ENCODE results near the gene TTC39C.

The TTC39C gene

DNA sequence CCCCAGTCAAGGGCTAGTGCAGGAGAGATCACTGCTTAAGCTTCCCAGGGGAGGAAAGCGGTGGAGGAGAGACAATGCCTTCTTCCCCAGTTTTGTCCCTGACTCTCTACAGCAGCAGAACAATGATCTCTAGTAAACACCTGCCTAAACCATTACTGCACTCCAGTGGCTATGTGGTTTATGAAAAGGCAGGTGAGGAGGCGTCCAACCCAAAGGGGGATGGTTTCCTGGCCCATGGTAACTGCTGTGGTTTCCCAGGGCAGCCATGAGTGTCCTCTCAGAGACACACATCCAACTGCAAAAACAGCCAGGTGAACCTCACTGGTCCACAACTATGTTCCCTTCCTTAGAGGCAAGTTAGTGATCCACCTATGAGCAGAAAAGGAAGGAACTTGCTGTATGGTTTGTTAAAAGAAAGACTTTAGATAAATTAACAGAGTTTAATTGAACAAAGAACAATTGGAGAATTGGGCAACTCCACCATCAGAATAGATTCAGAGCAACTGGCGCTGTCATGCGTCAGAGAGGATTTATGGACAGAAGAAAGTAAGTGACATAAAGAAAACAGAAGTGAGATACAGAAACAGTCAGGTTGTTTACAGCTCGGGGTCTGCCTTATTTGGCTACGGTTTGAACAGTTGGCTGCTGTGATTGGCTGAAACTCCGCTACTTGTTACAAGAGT lies 4.8 kb upstream of the TTC39C start:
- H3K27ac ChIP-seq (ENCODE audit: low read length): no peak overlapping the region

GRCh38 chr18:24010673-24011072 lies 3.9 kb upstream of the TTC39C start:
- Histone ChIP-seq H3K4me1 (ENCODE audit: control insufficient read depth, insufficient read depth, low read length) (no peaks in the 10 kb centered on the region), H3K4me3 (ENCODE audit: low read length) (no peak overlapping the region), H3K9me3 (ENCODE audit: control insufficient read depth, insufficient read depth, low read length) (no peaks in the 10 kb centered on the region), H3K27me3 (ENCODE audit: control insufficient read depth, insufficient read depth, low read length) (no peaks in the 10 kb centered on the region), H3K36me3 (ENCODE audit: control insufficient read depth, insufficient read depth, low read length) (no peaks in the 10 kb centered on the region; the same call in 1 of the 2 replicates), H3K27ac (ENCODE audit: low read length) (no peak overlapping the region)
- WGBS (ENCODE audit: insufficient coverage, insufficient read length): no CpG with 5 or more reads among the region's 7 CpGs
- DNase-seq (ENCODE audit: low read depth, low spot score): no peak

More for the DNA sequence above, 4.8 kb upstream of the TTC39C start:
- Histone ChIP-seq H3K9me3 (ENCODE audit: control insufficient read depth, insufficient read depth, low read length) (no peaks in the 10 kb centered on the region), H3K36me3 (ENCODE audit: control insufficient read depth, insufficient read depth, low read length) (no peaks in the 10 kb centered on the region; the same call in 1 of the 2 replicates), H3K27me3 (ENCODE audit: control insufficient read depth, insufficient read depth, low read length) (no peaks in the 10 kb centered on the region), H3K4me3 (ENCODE audit: low read length) (no peak overlapping the region), H3K4me1 (ENCODE audit: control insufficient read depth, insufficient read depth, low read length) (no peaks in the 10 kb centered on the region)
- WGBS (ENCODE audit: insufficient coverage, insufficient read length): no CpG with 5 or more reads among the region's 7 CpGs
- no peak for DNase-seq (ENCODE audit: low read depth, low spot score)

DNA sequence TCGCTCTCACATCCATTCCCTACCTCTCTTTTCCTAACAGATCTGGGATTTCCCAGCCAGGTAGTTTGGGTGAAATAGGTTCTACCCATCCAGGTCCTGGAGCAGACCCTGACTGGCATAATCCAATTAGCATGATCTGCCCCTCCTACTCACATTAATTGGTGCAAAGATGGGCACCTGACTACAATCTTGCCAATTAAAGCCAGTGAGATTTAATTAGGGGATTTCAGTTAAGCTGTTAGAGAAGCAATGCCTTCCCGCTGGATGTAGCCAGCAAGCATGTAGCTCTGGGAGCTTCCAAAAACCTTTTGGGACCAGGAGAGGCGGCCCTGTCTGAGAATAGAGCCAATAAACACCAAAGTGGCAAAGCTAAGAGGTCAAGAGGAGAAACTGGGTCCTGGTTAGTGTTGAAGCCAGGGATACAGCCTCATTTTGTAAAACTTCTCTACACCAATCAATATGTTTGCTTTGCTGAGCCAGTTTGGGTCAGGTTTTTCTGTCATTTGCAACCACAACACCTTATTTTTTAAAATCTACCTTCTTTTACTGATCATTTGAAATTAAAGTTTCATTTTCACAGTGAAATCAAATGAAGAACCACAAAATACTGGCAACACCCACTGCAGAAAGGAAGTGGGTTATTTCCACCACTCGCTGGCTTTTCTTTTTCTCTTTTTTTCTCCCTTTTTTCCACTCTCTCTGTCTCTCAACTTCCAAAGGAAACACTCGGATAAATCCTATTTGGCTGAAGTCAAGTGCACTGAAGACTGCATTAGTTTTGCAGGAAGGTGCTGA lies 3.2 kb upstream of the TTC39C start:
- no peak for DNase-seq (ENCODE audit: low read depth, low spot score)
- Histone ChIP-seq H3K36me3 (ENCODE audit: control insufficient read depth, insufficient read depth, low read length) (no peaks in the 10 kb centered on the region; the same call in 1 of the 2 replicates), H3K27ac (ENCODE audit: low read length) (no peak overlapping the region), H3K27me3 (ENCODE audit: control insufficient read depth, insufficient read depth, low read length) (no peaks in the 10 kb centered on the region), H3K9me3 (ENCODE audit: control insufficient read depth, insufficient read depth, low read length) (no peaks in the 10 kb centered on the region), H3K4me1 (ENCODE audit: control insufficient read depth, insufficient read depth, low read length) (no peaks in the 10 kb centered on the region), H3K4me3 (ENCODE audit: low read length) (no peak overlapping the region)
- no CpG with 5 or more reads among the region's 5 CpGs for WGBS (ENCODE audit: insufficient coverage, insufficient read length)

- no CpG with 5 or more reads among the region's 2 CpGs for WGBS (ENCODE audit: insufficient coverage, insufficient read length)
- peaks cover 2% of the 10 kb centered on the region for H3K4me1 ChIP-seq (ENCODE audit: control insufficient read depth, insufficient read depth, low read length)
- H3K9me3 ChIP-seq (ENCODE audit: control insufficient read depth, insufficient read depth, low read length): no peaks in the 10 kb centered on the region
- no peaks in the 10 kb centered on the region for H3K27me3 ChIP-seq (ENCODE audit: control insufficient read depth, insufficient read depth, low read length)
- no peaks in the 10 kb centered on the region; the same call in 1 of the 2 replicates for H3K36me3 ChIP-seq (ENCODE audit: control insufficient read depth, insufficient read depth, low read length)
- no peak for DNase-seq (ENCODE audit: low read depth, low spot score)
- H3K4me3 ChIP-seq (ENCODE audit: low read length): no peak overlapping the region
- no peak overlapping the region for H3K27ac ChIP-seq (ENCODE audit: low read length)
Observed at GRCh38 chr18:24013051-24013450, 1.5 kb upstream of the TTC39C start.

GRCh38 chr18:24014986-24015638 lies 558 bp downstream of the TTC39C start:
- DNase-seq (ENCODE audit: low read depth, low spot score): no peak
- Histone ChIP-seq H3K4me3 (ENCODE audit: low read length) (peak overlapping the region; percentile 97), H3K9me3 (ENCODE audit: control insufficient read depth, insufficient read depth, low read length) (no peaks in the 10 kb centered on the region), H3K27ac (ENCODE audit: low read length) (no peak overlapping the region), H3K36me3 (ENCODE audit: control insufficient read depth, insufficient read depth, low read length) (no peaks in the 10 kb centered on the region; the same call in 1 of the 2 replicates), H3K27me3 (ENCODE audit: control insufficient read depth, insufficient read depth, low read length) (no peaks in the 10 kb centered on the region), H3K4me1 (ENCODE audit: control insufficient read depth, insufficient read depth, low read length) (peaks cover 8% of the 10 kb centered on the region)
- no CpG with 5 or more reads among the region's 50 CpGs for WGBS (ENCODE audit: insufficient coverage, insufficient read length)

- Histone ChIP-seq H3K36me3 (ENCODE audit: control insufficient read depth, insufficient read depth, low read length) (no peaks in the 10 kb centered on the region; the same call in 1 of the 2 replicates), H3K4me1 (ENCODE audit: control insufficient read depth, insufficient read depth, low read length) (peaks cover 8% of the 10 kb centered on the region), H3K27ac (ENCODE audit: low read length) (no peak overlapping the region), H3K27me3 (ENCODE audit: control insufficient read depth, insufficient read depth, low read length) (no peaks in the 10 kb centered on the region), H3K9me3 (ENCODE audit: control insufficient read depth, insufficient read depth, low read length) (no peaks in the 10 kb centered on the region), H3K4me3 (ENCODE audit: low read length) (peak overlapping the region; percentile 97; the same call in 1 of the 2 replicates)
- no peak for DNase-seq (ENCODE audit: low read depth, low spot score)
- WGBS (ENCODE audit: insufficient coverage, insufficient read length): 100% methylated on average over 2 of the region's 17 CpGs
Observed at GRCh38 chr18:24015639-24016631, 1.4 kb downstream of the TTC39C start.

DNA sequence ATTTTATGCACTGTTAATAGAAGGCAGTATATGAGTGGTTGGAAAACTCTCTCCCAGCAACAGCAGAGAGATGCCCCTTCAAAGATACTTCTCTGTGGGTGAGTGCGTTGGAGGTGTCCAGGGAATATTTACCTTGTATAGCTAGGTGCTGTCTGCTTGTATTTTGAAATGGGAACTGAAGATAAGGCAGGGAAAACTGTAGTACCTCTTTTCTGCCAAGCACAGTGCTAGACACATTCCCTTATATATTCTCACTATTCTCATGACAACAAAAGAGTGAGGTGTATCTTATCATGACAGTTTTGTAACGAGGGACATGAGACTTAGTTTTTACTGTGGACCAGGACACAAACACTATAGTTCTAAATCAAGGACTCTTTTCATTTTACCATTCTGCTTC lies 2.1 kb downstream of the TTC39C start:
- Histone ChIP-seq H3K27ac (ENCODE audit: low read length) (no peak overlapping the region), H3K4me1 (ENCODE audit: control insufficient read depth, insufficient read depth, low read length) (peaks cover 8% of the 10 kb centered on the region), H3K4me3 (ENCODE audit: low read length) (no peak overlapping the region), H3K27me3 (ENCODE audit: control insufficient read depth, insufficient read depth, low read length) (no peaks in the 10 kb centered on the region), H3K9me3 (ENCODE audit: control insufficient read depth, insufficient read depth, low read length) (no peaks in the 10 kb centered on the region), H3K36me3 (ENCODE audit: control insufficient read depth, insufficient read depth, low read length) (no peaks in the 10 kb centered on the region; the same call in 1 of the 2 replicates)
- DNase-seq (ENCODE audit: low read depth, low spot score): no peak
- no CpG with 5 or more reads among the region's 2 CpGs for WGBS (ENCODE audit: insufficient coverage, insufficient read length)

DNA sequence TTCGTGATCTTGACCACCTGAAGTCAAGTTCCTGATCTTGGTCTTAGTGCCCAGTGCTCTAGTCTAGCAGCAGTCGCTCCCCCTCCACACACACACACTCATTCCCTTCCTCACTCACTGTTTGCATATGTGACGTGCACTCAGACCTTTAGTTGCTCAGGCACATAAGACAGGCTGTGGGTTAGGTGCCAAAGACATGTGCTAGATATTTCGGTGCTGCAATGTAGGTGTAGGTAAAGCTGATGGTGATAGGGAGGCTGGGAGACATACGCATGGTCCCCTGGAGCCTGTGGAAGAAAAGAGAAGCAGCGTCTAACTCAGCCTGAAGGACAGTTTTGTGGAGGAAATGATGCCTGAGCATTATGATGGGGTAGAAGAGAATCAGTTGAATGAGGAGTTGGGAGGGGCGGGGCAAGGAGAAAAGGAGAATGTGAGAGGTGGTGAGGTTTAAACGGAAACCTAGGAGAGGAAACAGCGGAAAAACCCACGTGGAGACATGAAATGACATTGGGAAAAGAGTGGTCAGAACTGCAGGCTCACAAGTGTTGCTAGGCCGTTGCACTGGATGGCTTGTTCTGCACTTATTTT lies 3.8 kb downstream of the TTC39C start:
- no CpG with 5 or more reads among the region's 11 CpGs for WGBS (ENCODE audit: insufficient coverage, insufficient read length)
- no peaks in the 10 kb centered on the region for H3K27me3 ChIP-seq (ENCODE audit: control insufficient read depth, insufficient read depth, low read length)
- DNase-seq (ENCODE audit: low read depth, low spot score): no peak
- peaks cover 8% of the 10 kb centered on the region for H3K4me1 ChIP-seq (ENCODE audit: control insufficient read depth, insufficient read depth, low read length)
- no peak overlapping the region for H3K4me3 ChIP-seq (ENCODE audit: low read length)
- H3K27ac ChIP-seq (ENCODE audit: low read length): no peak overlapping the region
- no peaks in the 10 kb centered on the region for H3K9me3 ChIP-seq (ENCODE audit: control insufficient read depth, insufficient read depth, low read length)
- no peaks in the 10 kb centered on the region; the same call in 1 of the 2 replicates for H3K36me3 ChIP-seq (ENCODE audit: control insufficient read depth, insufficient read depth, low read length)

DNA sequence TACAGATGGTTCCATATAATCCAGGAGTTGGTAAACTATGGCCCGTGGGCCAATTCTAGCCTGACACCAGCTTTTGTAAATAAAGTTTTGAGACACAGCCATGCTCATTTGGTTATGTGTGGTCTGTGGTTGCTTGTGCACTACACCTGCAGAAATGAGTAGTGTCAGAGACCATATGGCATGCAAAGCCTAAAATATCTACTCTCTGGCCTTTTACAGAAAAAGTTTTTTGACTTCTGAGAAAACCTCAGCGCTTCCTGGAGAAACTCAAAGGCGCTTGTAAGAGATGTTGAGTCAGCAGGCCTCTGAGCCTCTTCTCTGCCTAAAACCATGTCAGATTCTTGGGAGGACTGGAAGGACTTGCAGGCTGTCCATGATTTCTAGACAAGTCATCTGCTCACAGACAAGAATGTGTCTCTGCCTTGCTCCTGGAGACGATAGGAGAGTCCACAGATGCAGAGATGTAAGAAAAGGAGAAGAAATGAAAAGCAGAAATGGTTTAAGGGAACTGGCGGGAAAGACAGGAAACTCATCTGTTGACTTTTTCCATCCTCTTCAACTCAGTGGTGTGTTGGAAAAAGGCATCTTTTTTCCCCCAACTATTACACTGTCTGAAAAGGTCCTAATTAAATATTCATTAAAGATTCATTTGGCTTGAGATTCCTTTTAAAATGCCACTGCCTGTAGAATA lies 5.2 kb downstream of the TTC39C start:
- no peaks in the 10 kb centered on the region; the same call in 1 of the 2 replicates for H3K36me3 ChIP-seq (ENCODE audit: control insufficient read depth, insufficient read depth, low read length)
- WGBS (ENCODE audit: insufficient coverage, insufficient read length): no CpG with 5 or more reads among the region's 5 CpGs
- no peak for DNase-seq (ENCODE audit: low read depth, low spot score)
- H3K9me3 ChIP-seq (ENCODE audit: control insufficient read depth, insufficient read depth, low read length): no peaks in the 10 kb centered on the region
- peaks cover 8% of the 10 kb centered on the region for H3K4me1 ChIP-seq (ENCODE audit: control insufficient read depth, insufficient read depth, low read length)
- no peak overlapping the region for H3K27ac ChIP-seq (ENCODE audit: low read length)
- H3K27me3 ChIP-seq (ENCODE audit: control insufficient read depth, insufficient read depth, low read length): no peaks in the 10 kb centered on the region
- H3K4me3 ChIP-seq (ENCODE audit: low read length): no peak overlapping the region
